GM21390 (cell line): ENCODE measurements around the gene GARS1.
"Not testable (repeated sequence)": the region's sequence is repeated elsewhere in the genome, so short reads cannot be mapped to it uniquely, and the experiment has no call there.

Experiments used
- ATAC-seq: cut with Tn5 transposase; IDR thresholded peaks from one replicate; pipeline ENCODE4 v1.9.1; 2021; ENCODE audit not compliant: unreplicated experiment

The GARS1 gene

DNA sequence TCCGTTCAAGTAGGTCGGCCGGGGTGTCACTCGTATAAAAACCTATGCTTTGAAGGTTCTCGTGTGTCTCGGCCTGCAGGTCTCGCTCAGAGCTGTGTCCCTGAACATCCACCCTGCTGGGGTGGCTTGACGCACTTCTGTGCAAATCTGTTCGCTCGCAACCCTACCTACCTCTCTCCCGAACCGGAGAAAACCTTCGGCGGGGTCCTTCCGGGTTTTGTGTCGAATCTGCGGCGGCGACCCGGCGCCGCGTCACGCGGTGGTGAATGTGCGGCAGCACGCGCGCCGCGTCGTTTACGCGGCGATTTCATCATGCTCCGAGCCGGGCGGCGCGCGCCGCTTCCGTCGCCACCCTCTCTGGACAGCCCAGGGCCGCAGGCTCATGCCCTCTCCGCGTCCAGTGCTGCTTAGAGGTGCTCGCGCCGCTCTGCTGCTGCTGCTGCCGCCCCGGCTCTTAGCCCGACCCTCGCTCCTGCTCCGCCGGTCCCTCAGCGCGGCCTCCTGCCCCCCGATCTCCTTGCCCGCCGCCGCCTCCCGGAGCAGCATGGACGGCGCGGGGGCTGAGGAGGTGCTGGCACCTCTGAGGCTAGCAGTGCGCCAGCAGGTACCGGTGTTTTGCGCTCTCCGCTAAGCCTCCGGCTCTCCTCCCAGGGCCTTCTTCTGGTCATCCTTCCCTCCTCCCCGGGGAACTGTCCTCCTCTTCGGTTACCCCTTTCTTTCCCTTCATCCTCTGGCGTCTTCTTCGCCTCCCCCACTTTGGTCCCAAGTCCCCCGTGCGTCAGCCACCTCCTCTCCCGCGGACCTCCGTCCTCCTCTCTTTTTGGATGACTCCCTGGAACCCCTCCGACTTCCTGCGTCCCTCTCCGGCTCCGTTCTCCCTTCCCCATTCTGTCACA is at the start of gene GARS1:
Gene GARS1 (plus strand): TSS at position 339 of the 896 bp plus-strand sequence. CDS start 44 bp downstream, at position 383.
- ATAC-seq, result peak; percentile 93

DNA sequence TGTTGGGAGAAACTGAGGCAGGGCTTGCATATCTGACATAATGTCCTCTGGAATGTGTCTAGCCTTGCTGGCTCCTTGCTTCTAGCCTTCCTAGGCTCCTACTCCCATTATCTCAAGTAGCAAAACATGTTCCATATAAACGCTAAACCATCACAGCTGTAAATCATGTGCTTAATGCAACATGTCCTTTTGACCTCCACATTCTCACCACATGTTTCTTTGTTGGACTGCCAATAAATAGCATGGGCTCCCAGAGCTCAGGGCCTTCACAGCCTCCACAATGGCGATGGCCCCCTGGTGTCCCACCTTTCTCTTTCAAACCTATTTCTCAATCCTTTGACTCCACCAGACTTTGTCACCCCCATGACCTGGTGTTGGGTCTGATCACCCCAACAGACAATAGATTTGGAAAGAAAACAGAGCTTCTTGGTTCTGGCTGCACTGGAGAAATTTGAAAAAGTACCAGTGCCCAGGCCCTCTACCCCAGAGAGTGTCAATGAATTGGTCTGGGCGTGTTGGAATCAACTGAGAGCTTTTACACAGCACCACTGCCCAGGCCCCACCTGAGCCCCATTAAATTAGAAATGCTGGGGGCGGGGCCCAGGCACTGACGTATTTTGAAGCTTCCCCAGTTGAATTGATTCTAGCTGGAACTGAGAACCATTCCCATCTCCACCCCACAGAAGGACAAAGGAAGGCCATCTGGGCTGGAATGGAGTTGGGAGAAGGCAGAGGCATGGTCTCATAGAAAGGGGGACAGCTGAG is 48.7 kb upstream of the GARS1 start:
- ATAC-seq, result no peak

DNA sequence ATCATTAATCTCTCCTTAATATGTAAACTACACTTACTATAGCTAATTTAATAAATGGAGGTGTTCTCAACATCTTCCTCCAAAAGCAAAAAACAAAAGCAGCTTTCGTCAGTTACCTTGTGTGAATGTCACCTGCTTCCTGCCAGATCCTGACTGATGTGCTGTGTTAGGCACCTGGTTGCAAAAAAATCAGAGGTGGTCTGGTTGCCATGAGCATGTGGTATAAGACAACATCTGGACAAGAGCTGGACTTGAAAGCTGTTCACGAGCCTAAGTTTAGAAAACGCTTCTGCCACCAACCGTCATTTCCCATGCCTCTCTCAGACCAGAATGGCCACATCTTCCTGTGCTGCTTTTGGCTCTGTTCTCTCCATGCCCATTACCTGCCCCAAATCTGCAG is 48.1 kb upstream of the GARS1 start:
- ATAC-seq, result no peak

DNA sequence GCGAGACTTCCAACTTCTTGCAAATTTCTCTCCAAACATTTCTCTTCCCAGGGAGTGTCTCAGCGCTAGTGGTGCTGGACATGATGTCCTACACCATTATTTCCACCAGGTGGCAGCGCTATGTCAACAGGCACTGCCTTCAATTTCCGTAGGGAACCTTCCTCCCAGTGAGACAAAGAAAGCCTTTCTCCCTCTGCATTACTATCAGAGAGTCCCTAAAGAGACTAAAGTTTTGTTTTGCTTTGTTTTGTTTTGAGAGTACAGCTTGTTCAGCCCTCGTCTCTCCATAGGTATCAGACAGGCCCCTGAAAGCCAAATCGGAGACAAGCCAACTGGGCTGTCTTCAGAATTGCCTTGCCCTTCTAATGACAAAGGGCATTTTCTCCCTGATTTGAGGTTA is 45.8 kb upstream of the GARS1 start:
- peak; percentile 56 for ATAC-seq

- no peak for ATAC-seq
Observed at GRCh38 chr7:30549931-30550493, 44.7 kb upstream of the GARS1 start.

- ATAC-seq, result no peak
Observed at GRCh38 chr7:30552330-30552729, 42.3 kb upstream of the GARS1 start.

- ATAC-seq, result no peak
Observed at GRCh38 chr7:30553141-30553540, 41.5 kb upstream of the GARS1 start.

- ATAC-seq, result no peak
Observed at GRCh38 chr7:30553546-30553945, 41.1 kb upstream of the GARS1 start.

- no peak for ATAC-seq
Observed at GRCh38 chr7:30555525-30555924, 39.2 kb upstream of the GARS1 start.

DNA sequence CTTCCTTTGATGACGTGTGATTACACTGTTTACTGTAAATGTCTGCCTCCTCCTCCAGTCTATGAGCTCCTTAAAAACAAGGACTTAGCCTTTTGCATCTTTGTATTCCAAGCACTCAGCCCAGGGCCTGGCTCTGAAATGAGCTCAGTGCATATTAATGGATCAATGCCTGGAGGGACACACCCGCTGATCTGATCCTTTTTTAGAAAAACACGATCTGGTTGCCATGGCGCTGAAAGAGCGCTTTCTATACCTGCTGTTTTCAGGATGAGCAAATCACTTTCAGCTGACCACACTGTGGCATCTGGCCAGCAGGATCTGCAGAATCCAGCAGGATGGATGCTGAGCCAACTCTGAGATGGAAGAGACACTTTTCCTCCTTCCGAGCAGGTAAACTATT is 37.8 kb upstream of the GARS1 start:
- no peak for ATAC-seq

- ATAC-seq, result no peak
Observed at GRCh38 chr7:30557245-30557644, 37.4 kb upstream of the GARS1 start.

- no peak for ATAC-seq
Observed at GRCh38 chr7:30559611-30560010, 35.1 kb upstream of the GARS1 start.

- ATAC-seq, result no peak
Observed at GRCh38 chr7:30561389-30561788, 33.3 kb upstream of the GARS1 start.

- ATAC-seq, result no peak
Observed at GRCh38 chr7:30562498-30562897, 32.2 kb upstream of the GARS1 start.

DNA sequence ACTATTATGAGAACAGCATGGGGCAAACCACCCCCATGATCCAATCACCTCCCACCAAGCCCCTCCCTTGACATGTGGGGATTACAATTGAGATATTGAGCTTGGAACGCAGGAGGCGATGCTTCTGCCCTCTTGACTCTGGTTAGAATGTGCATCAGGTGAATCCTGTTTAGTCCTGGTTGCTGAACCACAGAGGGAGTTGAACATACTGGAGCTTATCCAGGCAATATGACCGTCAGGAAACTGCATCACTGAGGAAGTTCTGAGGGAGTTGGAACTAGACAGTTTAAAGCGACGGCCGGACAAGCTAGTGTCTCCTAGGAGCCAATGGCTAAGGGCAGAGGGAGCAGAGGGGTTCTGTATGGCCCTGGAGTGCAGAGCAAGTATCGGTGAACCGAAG is 31.8 kb upstream of the GARS1 start:
- no peak for ATAC-seq

DNA sequence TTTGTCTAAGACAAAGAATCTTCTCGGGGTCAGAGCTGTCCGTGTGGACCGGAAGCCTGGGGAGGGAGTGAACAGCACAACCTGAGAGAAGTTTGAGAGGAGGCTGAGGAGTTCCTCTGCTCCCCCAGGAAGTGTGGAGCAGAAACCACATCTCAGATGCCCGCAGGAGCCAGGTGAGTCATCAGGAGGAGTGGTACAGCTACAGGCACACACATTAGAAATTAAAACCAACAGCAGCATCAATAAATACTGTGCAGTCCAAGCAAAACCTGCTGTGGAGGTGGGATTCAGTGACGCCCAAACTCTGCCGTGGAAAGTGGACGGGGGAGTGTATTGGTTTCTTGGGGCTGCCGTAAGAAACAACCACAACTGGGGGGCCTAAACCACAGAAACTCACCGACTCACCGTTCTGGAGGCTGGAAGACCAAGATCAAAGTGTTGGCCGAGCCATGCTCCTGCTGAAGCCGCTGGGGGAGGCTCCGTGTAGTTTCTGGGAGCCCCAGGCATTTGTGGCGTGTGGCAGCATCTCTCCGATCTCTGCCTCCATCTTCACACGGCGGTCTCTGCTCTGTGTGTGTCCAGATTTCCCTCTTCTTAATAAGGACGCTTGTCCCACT is 31.2 kb upstream of the GARS1 start:
- no peak for ATAC-seq

- peak; percentile 94 for ATAC-seq
Observed at GRCh38 chr7:30564243-30564892, 30.3 kb upstream of the GARS1 start.

- no peak for ATAC-seq
Observed at GRCh38 chr7:30566596-30566995, 28.1 kb upstream of the GARS1 start.

- ATAC-seq, result no peak
Observed at GRCh38 chr7:30567081-30567480, 27.6 kb upstream of the GARS1 start.

- ATAC-seq, result not testable (repeated sequence)
Observed at GRCh38 chr7:30570238-30570637, 24.4 kb upstream of the GARS1 start.
